Fibroblast of lung (primary cell): ENCODE results near the gene CCDC80.

ENCODE experiments used
- CTCF ChIP-seq, 2 donors: IDR thresholded peaks in 1 of 2; conservative IDR thresholded peaks in 1 of 2; 1 replicate in 1 of 2; 2 replicates in 1 of 2; pipeline ENCODE4 v1.5.1; 2011 to 2012; ENCODE audit warnings: low read length in 2 of 2, control low read depth in 1 of 2, inconsistent platforms in 1 of 2, low read depth in 1 of 2, mild to moderate bottlenecking in 1 of 2
- EZH2 ChIP-seq: IDR thresholded peaks from 2 replicates; pipeline ENCODE4 v1.5.1; 2012; ENCODE audit warnings: low read length, control low read depth, mild to moderate bottlenecking; ENCODE audit errors: missing control alignments

DNA sequence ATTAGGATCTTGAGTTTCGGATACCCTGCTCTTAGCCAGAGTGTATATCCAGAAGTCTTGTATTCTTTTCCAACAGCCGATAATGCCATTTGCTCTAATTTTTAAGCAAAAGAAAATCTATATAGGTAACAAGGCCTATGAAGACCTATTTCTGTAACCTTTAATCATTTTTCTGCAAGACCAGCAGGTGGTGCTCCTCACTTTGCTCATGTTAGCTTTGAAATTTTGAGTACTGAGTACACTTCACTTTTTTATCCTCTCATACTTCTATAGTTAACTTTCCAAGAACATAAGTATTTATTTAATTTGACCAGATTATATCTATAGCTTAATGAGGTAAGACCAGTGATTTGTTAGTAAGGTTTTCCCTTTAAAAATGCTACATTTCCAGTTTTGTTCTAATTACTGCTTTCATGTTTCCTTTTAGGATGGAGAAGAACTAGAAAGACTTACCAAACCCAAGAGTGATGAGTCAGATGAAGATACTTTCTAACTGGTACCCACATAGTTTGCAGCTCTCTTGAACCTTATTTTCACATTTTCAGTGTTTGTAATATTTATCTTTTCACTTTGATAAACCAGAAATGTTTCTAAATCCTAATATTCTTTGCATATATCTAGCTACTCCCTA is 58.6 kb downstream of the CCDC80 start:
- TF ChIP-seq CTCF (conservative IDR thresholded peaks at IDR 0.05 in 1 of 2, IDR thresholded peaks at IDR 0.05 in 1 of 2; ENCODE audit: low read depth in 1 of 2, low read length in 2 of 2) (peak; percentile 67 to 69), EZH2 (no peak)
